Kidney glomerular epithelial cell (primary cell): ENCODE data around the gene FRMD8.

Experiments used
- DNase-seq: peaks from one replicate; lab custom pipeline; 2025; lab: John Stamatoyannopoulos, UW

Gene FRMD8

GRCh38 chr11:65386307-65387140 is at the start of gene FRMD8:
Gene FRMD8, plus strand, starts transcription at chr11:65386637. Its CDS starts 400 bp downstream, at chr11:65387037.
- peak; percentile 53 for DNase-seq

- no peak for DNase-seq
Measured at GRCh38 chr11:65338676-65339075, 47.8 kb upstream of the FRMD8 start.

DNA sequence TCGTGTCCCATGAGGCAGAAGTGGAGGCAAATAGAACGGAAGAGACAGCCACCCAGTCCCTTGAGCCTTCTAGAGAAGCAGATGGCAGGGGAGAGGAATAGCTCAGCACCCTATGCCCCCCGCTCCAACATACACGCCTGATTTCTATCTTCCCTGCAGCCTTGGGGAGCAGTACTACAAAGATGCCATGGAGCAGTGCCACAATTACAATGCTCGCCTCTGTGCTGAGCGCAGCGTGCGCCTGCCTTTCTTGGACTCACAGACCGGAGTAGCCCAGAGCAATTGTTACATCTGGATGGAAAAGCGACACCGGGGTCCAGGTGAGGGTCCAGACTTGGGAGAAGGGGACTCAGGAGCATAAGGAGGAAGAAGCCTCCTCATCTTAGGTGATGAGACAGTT is 46.2 kb upstream of the FRMD8 start:
- no peak for DNase-seq

DNA sequence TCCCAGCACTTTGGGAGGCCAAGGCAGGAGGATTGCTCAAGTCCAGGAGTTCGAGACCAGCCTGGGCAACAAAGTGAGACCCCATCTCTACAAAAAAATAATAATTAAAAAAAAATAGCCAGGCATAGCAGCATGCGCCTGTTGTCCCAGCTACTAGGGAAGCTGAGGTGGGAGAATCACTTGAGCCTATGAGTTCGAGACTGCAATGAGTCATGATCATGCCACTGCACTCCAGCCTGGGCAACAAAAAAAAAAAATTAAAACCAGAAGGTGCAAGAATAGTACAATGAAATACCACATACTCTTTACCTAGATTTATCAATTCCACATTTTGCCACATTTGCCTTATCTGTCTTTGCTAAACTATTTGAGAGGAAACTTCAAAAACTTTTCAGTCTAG is 44.6 kb upstream of the FRMD8 start:
- DNase-seq = no peak

DNA sequence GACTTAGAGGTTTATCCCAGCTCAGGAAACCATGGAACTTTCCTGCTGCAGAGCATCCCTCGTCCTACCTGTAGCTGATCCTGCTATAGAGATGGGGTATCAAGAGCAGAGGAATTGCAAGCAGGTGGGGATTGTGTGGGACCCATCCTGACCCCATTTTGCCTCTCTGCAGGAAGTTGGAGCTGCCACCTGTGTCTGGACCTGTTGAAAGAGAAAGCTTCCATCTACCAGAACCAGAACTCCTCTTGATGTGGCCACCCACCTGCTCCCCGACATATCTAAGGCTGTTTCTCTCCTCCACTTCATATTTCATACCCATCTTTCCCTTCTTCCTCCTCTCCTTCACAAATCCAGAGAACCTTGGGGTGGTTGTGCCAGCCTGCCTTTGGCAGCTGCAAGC is 34.9 kb upstream of the FRMD8 start:
- no peak for DNase-seq

GRCh38 chr11:65352783-65353182 is 33.7 kb upstream of the FRMD8 start:
- no peak for DNase-seq

DNA sequence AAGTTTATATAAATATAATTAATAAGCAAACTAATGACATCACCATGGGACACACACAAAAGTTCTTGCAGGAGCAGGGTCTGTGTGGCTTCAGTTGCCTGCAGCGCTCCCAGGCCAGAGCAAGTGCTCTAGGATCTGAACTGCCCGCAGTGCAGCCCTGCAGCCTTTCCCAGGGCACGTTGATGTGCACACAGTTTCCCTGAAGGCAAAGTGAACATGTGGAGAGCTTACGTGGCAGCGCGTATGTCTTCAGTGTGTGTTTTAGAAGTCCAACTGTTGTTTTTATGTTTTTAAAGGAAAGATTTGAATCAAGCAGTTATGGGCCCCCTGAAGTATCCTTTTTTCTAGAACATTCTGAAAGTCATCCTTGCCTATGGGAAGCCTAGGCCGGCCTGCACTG is 33.1 kb upstream of the FRMD8 start:
- no peak for DNase-seq

GRCh38 chr11:65353900-65354264 is 32.6 kb upstream of the FRMD8 start:
- DNase-seq = no peak

DNA sequence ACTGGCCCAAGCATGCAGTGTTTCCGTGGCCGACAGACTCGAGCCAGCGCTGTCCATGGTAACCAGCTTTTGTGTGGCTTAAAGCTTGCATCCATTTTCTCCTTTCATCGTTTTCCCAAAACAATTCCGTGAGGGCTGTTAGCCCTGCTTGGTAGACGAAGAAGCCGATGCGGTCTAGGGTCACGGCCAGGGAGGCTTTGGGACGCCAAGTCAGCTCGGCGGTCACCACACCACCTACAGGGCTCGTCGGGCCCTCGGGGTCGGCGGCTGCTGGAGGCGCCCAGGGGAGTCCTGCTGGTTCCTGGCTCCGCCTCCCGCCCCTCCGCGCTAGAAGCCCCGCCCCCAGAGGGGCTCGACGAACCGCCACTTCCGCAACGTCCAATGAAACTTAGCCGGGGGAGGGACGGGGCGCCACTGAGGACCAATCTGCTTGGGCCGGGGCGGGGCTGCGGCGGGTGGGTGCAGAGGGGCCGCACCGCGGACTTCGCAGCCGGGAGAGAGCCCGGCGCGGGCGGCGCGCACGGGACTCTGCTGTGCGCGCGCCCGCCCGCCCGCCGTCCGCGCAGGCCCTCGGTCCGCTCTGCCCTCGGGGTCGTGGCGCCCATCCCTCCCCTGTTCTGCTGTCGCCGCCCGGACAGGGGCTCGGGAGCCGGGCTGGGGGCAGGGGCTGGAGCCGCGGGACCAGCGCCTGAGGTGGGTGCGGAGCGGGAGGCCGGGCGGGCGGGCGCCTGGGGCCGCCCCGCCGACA is 32.0 kb upstream of the FRMD8 start, which contains the start of gene TIGD3:
TSS of gene TIGD3 (plus strand) at position 487 of the 748 bp plus-strand sequence. CDS start 1,058 bp downstream, outside the sequence.
- peak; percentile 86 for DNase-seq

- DNase-seq = no peak
Measured at GRCh38 chr11:65355013-65355775, 31.2 kb upstream of the FRMD8 start.

DNA sequence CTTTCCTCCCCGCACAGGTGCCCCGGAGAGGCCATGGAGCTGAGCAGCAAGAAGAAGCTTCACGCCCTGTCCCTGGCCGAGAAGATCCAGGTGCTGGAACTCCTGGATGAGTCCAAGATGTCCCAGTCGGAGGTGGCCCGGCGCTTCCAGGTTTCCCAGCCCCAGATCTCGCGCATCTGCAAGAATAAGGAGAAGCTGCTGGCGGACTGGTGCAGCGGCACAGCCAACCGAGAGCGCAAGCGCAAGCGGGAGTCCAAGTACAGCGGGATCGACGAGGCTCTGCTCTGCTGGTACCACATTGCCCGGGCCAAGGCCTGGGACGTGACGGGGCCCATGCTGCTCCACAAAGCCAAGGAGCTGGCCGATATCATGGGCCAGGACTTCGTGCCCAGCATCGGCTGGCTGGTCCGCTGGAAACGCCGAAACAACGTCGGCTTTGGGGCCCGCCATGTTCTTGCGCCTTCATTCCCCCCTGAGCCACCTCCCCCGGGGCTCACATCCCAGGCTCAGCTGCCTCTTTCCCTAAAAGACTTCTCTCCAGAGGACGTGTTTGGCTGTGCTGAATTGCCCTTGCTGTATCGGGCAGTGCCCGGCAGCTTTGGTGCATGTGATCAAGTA is 30.6 kb upstream of the FRMD8 start:
- DNase-seq = no peak

- DNase-seq = no peak
Measured at GRCh38 chr11:65356394-65356972, 30.0 kb upstream of the FRMD8 start.

DNA sequence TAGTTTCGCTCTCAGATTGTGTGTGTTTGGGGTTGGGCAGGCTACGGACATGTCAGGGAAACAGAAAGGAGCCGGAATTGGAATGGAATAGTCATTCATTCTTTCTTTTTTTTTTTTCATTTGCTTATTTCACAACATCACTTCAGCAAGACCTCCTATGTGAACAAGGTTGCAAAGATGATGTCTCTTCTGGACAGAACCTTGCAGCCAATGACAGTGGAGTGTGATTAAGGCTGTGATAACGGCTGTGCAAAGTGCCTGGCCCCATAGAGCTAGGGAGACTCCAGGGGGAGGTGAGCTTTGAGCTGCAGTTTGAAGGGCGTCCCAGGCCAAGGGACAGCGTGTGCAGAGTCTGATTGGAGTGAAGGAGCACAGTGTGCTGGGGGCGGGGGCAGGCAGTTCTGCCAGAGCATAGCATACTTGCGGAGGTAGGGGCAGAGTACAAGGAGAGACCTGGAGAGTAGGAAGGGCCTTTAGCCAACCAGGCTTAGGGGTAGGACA is 28.5 kb upstream of the FRMD8 start:
- DNase-seq = no peak

DNA sequence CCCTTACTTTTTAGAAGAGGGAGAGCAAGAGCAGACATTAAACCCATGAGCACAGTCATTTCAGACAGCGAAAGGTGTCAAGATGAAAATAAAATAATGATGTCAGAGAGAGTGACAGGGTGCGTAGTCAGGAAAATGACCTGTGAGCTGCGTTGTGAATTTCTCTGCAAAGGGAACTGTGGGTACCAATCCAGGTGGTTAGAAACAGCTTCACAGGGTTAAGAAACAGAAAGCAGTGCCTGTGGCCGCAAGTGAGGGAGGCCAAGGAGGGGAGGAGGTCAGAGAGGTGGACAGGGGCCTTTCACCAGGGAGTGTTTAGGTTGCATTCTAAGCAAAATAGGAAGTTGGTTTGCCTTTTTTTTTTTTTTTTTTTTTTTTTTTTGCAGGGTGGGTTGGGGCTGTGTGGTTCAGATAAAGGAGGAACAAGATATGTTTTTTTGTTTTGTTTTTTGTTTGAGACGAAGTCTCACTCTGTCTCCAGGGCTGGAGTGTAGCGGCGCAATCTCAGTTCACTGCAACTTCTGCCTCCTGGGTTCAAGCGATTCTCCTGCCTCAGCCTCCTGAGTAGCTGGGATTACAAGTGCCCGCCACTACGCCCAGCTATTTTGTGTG is 24.0 kb upstream of the FRMD8 start:
- DNase-seq = no peak

DNA sequence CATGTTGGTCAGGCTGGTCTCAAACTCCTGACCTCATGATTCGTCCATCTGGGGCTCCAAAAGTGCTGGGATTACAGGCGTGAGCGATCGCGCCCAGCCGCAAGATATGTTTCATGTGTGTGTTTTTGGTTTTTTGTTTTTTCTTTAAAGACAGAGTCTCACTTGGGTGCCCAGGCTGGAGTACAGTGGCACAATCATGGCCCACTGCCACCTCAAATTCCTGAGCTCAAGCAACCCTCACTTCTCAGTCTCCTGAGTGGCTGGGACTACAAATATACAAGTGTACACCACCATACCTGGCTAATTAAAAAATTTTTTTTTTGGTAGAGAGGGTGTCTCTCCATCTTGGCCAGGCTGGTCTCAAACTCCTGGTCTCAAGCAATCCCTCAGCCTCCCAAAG is 23.5 kb upstream of the FRMD8 start:
- DNase-seq = no peak

DNA sequence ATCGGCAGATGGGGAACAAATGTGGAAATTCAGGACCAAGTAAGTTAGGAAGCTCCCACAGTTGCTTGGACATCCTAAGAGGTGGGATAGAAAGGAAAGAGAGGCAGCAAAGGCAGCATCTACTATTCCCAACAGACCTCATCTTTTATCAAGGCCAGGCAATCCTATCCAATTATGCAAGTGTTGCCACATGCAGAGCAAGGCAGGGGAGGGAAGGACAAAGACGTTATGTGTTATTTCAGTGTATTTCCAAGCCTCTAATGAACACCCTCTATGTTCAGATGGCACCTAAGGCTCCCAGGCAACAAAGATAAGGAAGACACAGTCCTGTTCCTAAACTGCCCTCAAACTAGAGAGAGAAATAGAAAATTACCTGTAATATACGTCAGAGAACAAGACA is 22.7 kb upstream of the FRMD8 start:
- DNase-seq = no peak

DNA sequence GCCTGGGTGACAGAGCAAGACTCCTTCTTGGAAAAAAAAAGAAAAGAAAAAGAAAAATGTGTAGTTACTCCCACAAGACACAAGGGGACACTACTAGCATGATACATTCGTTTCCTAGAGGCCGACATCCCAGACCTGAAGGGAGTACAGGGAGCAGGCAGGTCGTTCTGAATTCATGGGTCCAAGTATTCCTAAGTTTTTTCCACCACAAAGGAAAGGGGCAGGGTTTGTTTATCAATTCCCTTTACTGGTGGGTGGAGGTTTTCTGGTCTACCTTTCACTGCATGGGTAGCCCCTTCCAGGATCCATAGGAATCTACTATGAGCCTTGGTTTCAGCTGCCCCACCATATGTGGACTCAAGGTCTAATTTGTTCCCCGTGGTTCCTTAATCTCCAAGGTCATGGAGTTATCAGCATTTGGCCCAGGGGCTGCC is 20.1 kb upstream of the FRMD8 start:
- DNase-seq = peak; percentile 89

GRCh38 chr11:65370659-65371049 is 15.8 kb upstream of the FRMD8 start:
- DNase-seq = no peak

- no peak for DNase-seq
Measured at GRCh38 chr11:65373839-65374580, 12.4 kb upstream of the FRMD8 start.

DNA sequence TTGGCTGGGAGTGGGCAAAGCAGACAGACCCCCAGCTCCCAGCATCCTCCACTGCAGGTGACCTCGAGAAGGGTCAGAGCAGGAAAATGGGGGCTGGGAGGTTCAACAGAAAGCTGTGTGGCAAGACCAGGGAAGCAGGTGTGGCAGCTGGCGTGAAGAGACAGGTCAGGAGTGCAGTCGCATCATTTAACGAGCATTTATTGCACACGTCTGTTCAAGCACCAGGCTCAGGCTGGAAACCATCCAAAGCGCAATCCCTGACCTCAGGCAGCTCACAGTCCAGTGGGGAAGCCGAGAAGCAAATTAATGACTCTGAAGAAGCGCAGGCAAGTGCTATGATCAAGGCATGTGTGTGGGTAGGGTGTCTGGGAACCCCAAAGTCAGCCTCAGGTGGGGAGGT is 11.4 kb upstream of the FRMD8 start:
- DNase-seq = no peak
